GM23248 (cell line): Measurements from ENCODE around the gene CPLANE2.

Experiments
- EZH2 ChIP-seq: fragments of 200-600 bp; sonication (generic); IDR thresholded peaks from 2 replicates; pipeline ENCODE4 v1.6.1; 2018; ENCODE audit warnings: antibody characterized with exemption, mild to moderate bottlenecking; ENCODE audit not compliant: insufficient read depth, poor library complexity, severe bottlenecking
- EZH2phosphoT487 ChIP-seq: fragments of 200-600 bp; sonication (generic); IDR thresholded peaks from 2 replicates; pipeline ENCODE4 v1.6.1; 2018; ENCODE audit warnings: antibody characterized with exemption, moderate library complexity, mild to moderate bottlenecking, low read depth; ENCODE audit not compliant: insufficient read depth

DNA sequence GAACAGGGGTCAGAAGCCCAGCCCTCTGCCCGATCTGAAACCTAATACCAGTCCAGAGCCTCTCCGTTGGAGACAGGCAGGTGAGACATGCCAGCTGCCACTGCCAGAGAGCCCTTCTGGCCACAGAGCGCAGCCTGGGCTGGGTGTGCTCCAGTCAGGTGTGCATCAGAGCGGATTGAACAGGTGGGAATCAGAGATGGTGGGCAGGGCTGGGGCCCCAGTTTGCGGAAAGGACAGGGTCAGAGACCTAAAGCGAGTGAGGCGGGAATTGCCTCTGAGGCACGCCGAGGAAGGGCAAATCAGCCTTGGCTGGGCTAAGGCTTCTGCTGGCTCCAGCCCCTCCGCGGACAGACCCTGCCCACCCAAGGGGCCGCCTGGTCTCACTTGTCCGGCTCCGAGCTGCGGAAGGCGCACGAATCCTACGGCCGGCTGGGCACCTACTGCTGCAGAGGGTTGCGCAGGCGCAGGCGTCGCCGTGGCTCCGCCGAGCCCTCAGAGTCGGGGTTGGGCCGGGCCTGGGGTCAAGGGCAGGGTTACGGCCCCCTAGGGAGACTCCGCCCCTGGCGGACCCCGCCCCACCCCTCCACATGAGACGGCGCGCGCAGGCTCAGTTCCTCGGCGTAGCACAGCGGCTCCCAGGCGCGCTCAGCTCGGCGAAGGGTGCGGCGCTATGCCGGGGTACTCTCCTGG lies 10.3 kb downstream of the CPLANE2 start:
- TF ChIP-seq EZH2phosphoT487, result no peak
- no peak for TF ChIP-seq EZH2
